ENCODE measurements around the gene MINK1. TPM values are rescaled to one million over a fixed set of nuclear protein-coding genes. Genes with fewer than 3 reads are reported as not detected.

MINK1 gene
- total and polyA plus RNA-seq, 2 donors (not counting 1 experiment from before 2014, with no cell fraction given), result 109 to 160 TPM

- no peaks in the 10 kb centered on the region for H3K79me2 ChIP-seq (ENCODE audit: control insufficient read depth, insufficient read depth, low read length)
- POLR2A ChIA-PET, result interaction anchor here (0.9 to 2.1 kb wide), 4 partner anchors 10 to 166 kb away, joined by 3 to 9 read pairs (median 4); partner anchors contain the start of genes RNF167, SLC25A11 and SPAG7
- DNase-seq (no peak), ATAC-seq (ENCODE audit: low read depth) (no peak)
- peaks cover 0 to 31% of the 10 kb centered on the region in 2 experiments for H3K36me3 ChIP-seq (replicated peaks in 1 of 2; ENCODE audit: control extremely low read depth in 1 of 2, control insufficient read depth in 1 of 2, extremely low read depth in 1 of 2, insufficient read depth in 2 of 2, low read length in 1 of 2)
- H3K9me3 ChIP-seq (ENCODE audit: control extremely low read depth in 1 of 3, control insufficient read depth in 2 of 3, insufficient read depth in 1 of 3, low read length in 2 of 3), result peaks cover 0 to 25% (median 0%) of the 10 kb centered on the region in 3 donors
- peak overlapping the region in 4 of 5 experiments; percentile 50 to 73 (median 66) for H3K4me3 ChIP-seq (ENCODE audit: control extremely low read depth in 1 of 5, extremely low read depth in 1 of 5, insufficient read depth in 1 of 5, low read depth in 2 of 5, low read length in 4 of 5)
- Mint-ChIP-seq H3K4me3 (peak overlapping the region; percentile 93), H3K27ac (no peak overlapping the region), H3K9me3 (ENCODE audit: insufficient read depth) (no peaks in the 10 kb centered on the region), H3K4me1 (peaks cover 48% of the 10 kb centered on the region), H3K27me3 (peaks cover 4% of the 10 kb centered on the region)
- CTCF ChIA-PET, result interaction anchor here (0.7 to 1.8 kb wide), 5 partner anchors 9 to 72 kb away, joined by 3 to 7 read pairs (median 4); no protein-coding TSS in a partner anchor
- no peak for TF ChIP-seq EZH2 (IDR thresholded peaks at IDR 0.05; ENCODE audit: borderline replicate concordance, insufficient read depth, low read depth, low read length, poor library complexity, severe bottlenecking)
- no peak for TF ChIP-seq CTCF (IDR thresholded peaks at IDR 0.05)
- intact Hi-C loops (cut with micrococcal nuclease), result loop anchor here (1.0 kb wide), 2 partner anchors 68 to 179 kb away; partner anchors contain the start of genes SPAG7 and ZFP3
- peak overlapping the region; percentile 69 for H2AFZ ChIP-seq (ENCODE audit: insufficient read depth, low read depth, low read length, poor library complexity, severe bottlenecking)
- peaks cover 0 to 24% (median 10%) of the 10 kb centered on the region in 4 experiments for H3K27me3 ChIP-seq (replicated peaks in 1 of 4; ENCODE audit: control extremely low read depth in 1 of 4, control insufficient read depth in 3 of 4, insufficient read depth in 4 of 4, low read length in 3 of 4)
- peak overlapping the region; percentile 68 for H3K9ac ChIP-seq (ENCODE audit: low read length)
- H3K4me1 ChIP-seq (ENCODE audit: control insufficient read depth in 2 of 2, insufficient read depth in 2 of 2, low read length in 2 of 2), result peaks cover 45 to 53% of the 10 kb centered on the region in 2 donors
- no peak overlapping the region for H3K27ac ChIP-seq (ENCODE audit: low read length in 2 of 2)
- H4K20me1 ChIP-seq (ENCODE audit: control insufficient read depth, insufficient read depth, low read length, poor library complexity, severe bottlenecking), result no peaks in the 10 kb centered on the region
- peak overlapping the region; percentile 98 for H3K4me2 ChIP-seq (replicated peaks; ENCODE audit: low read depth, low read length, poor library complexity, severe bottlenecking)
- WGBS (ENCODE audit: insufficient coverage), result 23% methylated on average over 34 of the region's 34 CpGs
Measured at GRCh38 chr17:4898927-4899326, 65.8 kb downstream of the MINK1 start.
